ACC112 (cell line): Measurements from ENCODE around the gene MARS1.

Experiments
- H2AFZ ChIP-seq: fragments of 200-600 bp; sonication (generic); one replicate; pipeline ENCODE4 v1.6.0; 2017; ENCODE audit warnings: antibody characterized with exemption, low read length; ENCODE audit not compliant: unreplicated experiment
- H3K27ac ChIP-seq: fragments of 200-600 bp; sonication (generic); 2 replicates; pipeline ENCODE4 v1.5.1; 2014; ENCODE audit warnings: low read depth, mild to moderate bottlenecking, antibody characterized with exemption, low read length, moderate library complexity
- H3K27me3 ChIP-seq: fragments of 200-600 bp; sonication (generic); 2 replicates; pipeline ENCODE4 v1.6.1; 2014; ENCODE audit warnings: mild to moderate bottlenecking, antibody characterized with exemption, low read length, moderate library complexity, mixed read lengths; ENCODE audit not compliant: insufficient read depth
- H3K36me3 ChIP-seq: fragments of 200-600 bp; sonication (generic); 2 replicates; pipeline ENCODE4 v1.6.1; 2016; ENCODE audit warnings: mild to moderate bottlenecking, antibody characterized with exemption, low read length, moderate library complexity, mixed read lengths; ENCODE audit not compliant: insufficient read depth
- H3K4me1 ChIP-seq: fragments of 200-600 bp; sonication (generic); one replicate; pipeline ENCODE4 v1.6.1; 2016; ENCODE audit warnings: low read length, mixed read lengths; ENCODE audit not compliant: insufficient read depth, unreplicated experiment, control insufficient read depth
- H3K4me3 ChIP-seq: fragments of 200-600 bp; sonication (generic); 2 replicates; pipeline ENCODE4 v1.5.1; 2014; ENCODE audit warnings: mild to moderate bottlenecking, low read depth, low read length
- H3K79me2 ChIP-seq: fragments of 200-600 bp; sonication (generic); one replicate; pipeline ENCODE4 v1.6.0; 2016; ENCODE audit warnings: low read length; ENCODE audit not compliant: control insufficient read depth, unreplicated experiment, insufficient read depth

Gene MARS1

GRCh38 chr12:57531836-57532235 is 44.0 kb downstream of the MARS1 start:
- Histone ChIP-seq H3K79me2 (peaks cover 5% of the 10 kb centered on the region), H3K27me3 (no peaks in the 10 kb centered on the region), H2AFZ (no peak overlapping the region), H3K4me3 (no peak overlapping the region), H3K27ac (no peak overlapping the region), H3K36me3 (peaks cover 11% of the 10 kb centered on the region), H3K4me1 (no peaks in the 10 kb centered on the region)

DNA sequence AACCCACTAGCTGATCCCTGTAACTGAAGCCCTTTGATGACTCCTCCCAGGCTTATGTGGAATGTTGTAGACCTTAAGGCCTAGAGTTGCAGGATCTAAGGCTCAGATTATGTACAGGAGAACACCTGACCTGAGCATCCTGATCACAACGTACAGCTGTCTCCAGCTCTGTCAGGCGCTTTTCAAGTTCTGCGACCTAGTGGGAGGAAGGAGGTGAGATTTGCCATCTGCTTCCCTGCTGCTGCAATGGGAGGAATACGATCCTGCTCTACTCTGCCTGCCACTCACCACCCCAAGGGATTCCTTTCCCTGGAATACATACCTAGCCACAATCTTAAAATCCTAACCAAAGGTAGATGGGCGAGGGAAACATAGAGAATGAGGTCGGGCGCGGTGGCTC is 45.2 kb downstream of the MARS1 start:
- Histone ChIP-seq H2AFZ (no peak overlapping the region), H3K27ac (no peak overlapping the region), H3K36me3 (peaks cover 16% of the 10 kb centered on the region), H3K79me2 (peaks cover 4% of the 10 kb centered on the region), H3K4me1 (no peaks in the 10 kb centered on the region), H3K4me3 (no peak overlapping the region), H3K27me3 (no peaks in the 10 kb centered on the region)

DNA sequence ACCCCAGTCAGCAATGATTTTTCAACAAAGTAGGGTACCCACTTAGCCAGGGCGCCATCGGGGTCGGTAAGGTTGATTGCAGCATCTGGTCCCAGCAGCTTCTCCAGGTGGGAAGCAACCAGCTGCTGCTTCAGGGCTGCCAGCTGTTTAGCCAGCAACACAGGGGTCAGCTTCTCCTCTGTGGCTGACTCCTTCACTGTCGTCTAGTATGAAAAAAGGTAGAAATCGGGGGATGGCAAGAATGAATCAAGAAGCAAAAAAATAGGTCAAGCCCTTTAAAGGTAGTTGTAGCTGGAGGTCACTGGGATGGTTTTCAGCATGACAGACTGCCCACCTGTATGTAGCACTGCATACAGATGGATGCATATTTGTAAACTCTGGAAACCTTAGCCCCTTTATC is 46.4 kb downstream of the MARS1 start:
- Histone ChIP-seq H2AFZ (no peak overlapping the region), H3K36me3 (peaks cover 16% of the 10 kb centered on the region), H3K4me3 (no peak overlapping the region), H3K27me3 (no peaks in the 10 kb centered on the region), H3K4me1 (no peaks in the 10 kb centered on the region), H3K79me2 (peaks cover 4% of the 10 kb centered on the region), H3K27ac (no peak overlapping the region)

- Histone ChIP-seq H3K36me3 (peaks cover 13% of the 10 kb centered on the region), H2AFZ (no peak overlapping the region), H3K27ac (no peak overlapping the region)
Observed at GRCh38 chr12:57534991-57535543, 47.2 kb downstream of the MARS1 start.

GRCh38 chr12:57535764-57536596 is 48.1 kb downstream of the MARS1 start:
- no peaks in the 10 kb centered on the region for H3K4me1 ChIP-seq
- H3K27me3 ChIP-seq, result no peaks in the 10 kb centered on the region
- H2AFZ ChIP-seq, result no peak overlapping the region
- H3K4me3 ChIP-seq, result no peak overlapping the region
- peaks cover 6% of the 10 kb centered on the region for H3K79me2 ChIP-seq
- peaks cover 14% of the 10 kb centered on the region for H3K36me3 ChIP-seq
- H3K27ac ChIP-seq, result no peak overlapping the region

More at GRCh38 chr12:57534991-57535543, 47.2 kb downstream of the MARS1 start:
- Histone ChIP-seq H3K4me1 (no peaks in the 10 kb centered on the region), H3K79me2 (peaks cover 4% of the 10 kb centered on the region), H3K27me3 (no peaks in the 10 kb centered on the region), H3K4me3 (no peak overlapping the region)

GRCh38 chr12:57536597-57536942 is 48.7 kb downstream of the MARS1 start:
- Histone ChIP-seq H3K4me3 (no peak overlapping the region), H3K79me2 (peaks cover 8% of the 10 kb centered on the region), H3K36me3 (peaks cover 14% of the 10 kb centered on the region), H3K27me3 (no peaks in the 10 kb centered on the region), H2AFZ (no peak overlapping the region), H3K4me1 (no peaks in the 10 kb centered on the region), H3K27ac (no peak overlapping the region)

DNA sequence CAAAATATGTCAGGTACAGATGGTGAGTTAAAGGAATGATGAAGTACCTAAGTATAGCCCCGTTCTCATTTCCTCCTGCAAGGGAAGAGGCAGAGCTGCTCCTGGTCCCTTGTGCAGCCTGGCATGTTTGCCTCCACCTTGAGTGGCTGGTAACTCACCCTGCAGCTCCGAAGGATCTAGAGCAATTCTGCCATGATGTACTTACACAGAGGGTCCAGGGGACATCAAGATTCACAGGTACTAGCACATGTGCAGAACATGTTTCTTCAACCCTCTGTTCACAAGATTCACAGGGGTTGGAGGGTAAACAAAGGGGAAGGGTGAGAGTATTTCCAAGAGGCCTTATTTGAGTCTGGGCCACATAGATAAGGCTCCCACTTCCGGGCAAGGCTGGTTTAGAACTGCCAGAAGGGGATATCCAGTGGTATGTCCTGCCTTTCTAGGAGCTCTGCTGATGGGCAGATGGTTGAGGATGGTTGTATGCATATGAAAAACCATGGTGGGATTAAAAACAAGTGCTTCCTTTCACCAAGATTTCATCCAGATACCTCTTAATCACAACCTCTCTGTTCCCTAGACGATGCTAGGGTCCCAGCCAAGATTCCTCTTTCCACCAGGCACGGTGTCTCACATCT is 51.4 kb downstream of the MARS1 start:
- Histone ChIP-seq H3K79me2 (peaks cover 15% of the 10 kb centered on the region), H3K27me3 (no peaks in the 10 kb centered on the region), H3K36me3 (peaks cover 16% of the 10 kb centered on the region), H2AFZ (no peak overlapping the region), H3K4me3 (no peak overlapping the region), H3K4me1 (peaks cover 9% of the 10 kb centered on the region), H3K27ac (no peak overlapping the region)

GRCh38 chr12:57541001-57541400 is 53.1 kb downstream of the MARS1 start:
- no peak overlapping the region for H3K27ac ChIP-seq
- no peak overlapping the region for H3K4me3 ChIP-seq
- peaks cover 19% of the 10 kb centered on the region for H3K4me1 ChIP-seq
- H2AFZ ChIP-seq, result no peak overlapping the region
- peaks cover 29% of the 10 kb centered on the region for H3K79me2 ChIP-seq
- H3K27me3 ChIP-seq, result no peaks in the 10 kb centered on the region
- H3K36me3 ChIP-seq, result peaks cover 16% of the 10 kb centered on the region

- Histone ChIP-seq H3K27ac (no peak overlapping the region), H2AFZ (no peak overlapping the region), H3K36me3 (peaks cover 10% of the 10 kb centered on the region), H3K27me3 (no peaks in the 10 kb centered on the region), H3K4me3 (no peak overlapping the region), H3K4me1 (peaks cover 20% of the 10 kb centered on the region), H3K79me2 (peaks cover 36% of the 10 kb centered on the region)
Observed at GRCh38 chr12:57541717-57542116, 53.8 kb downstream of the MARS1 start.

- Histone ChIP-seq H2AFZ (no peak overlapping the region), H3K27me3 (peaks cover under 1% of the 10 kb centered on the region; the same call in 1 of the 2 replicates), H3K36me3 (peaks cover 5% of the 10 kb centered on the region; the same call in 1 of the 2 replicates), H3K79me2 (peaks cover 39% of the 10 kb centered on the region), H3K4me3 (no peak overlapping the region), H3K4me1 (peaks cover 20% of the 10 kb centered on the region), H3K27ac (no peak overlapping the region)
Observed at GRCh38 chr12:57543581-57543980, 55.7 kb downstream of the MARS1 start.
